Activated CD4-positive, alpha-beta memory T cell treated with anti-CD3 and anti-CD28 coated beads, Interleukin-2, amount 10 ng/mL, durations not matched to agents 7 days and 5 days (primary cell): ENCODE measurements around the gene DNAJA3. TPM values are rescaled to one million over a fixed set of nuclear protein-coding genes. Genes with fewer than 3 reads are reported as not detected.
"Not testable (repeated sequence)": the region's sequence is repeated elsewhere in the genome, so short reads cannot be mapped to it uniquely, and the experiment has no call there.

Experiments used
- CTCF ChIA-PET: fragments of 350-600 bp; sonication (Branson Sonifier 250); formaldehyde crosslinking; loops from one replicate; lab custom pipeline; 2021; ENCODE audit warnings: antibody characterized with exemption, inconsistent platforms; lab: Charles Lee
- POLR2A ChIA-PET: fragments of 350-600 bp; sonication (Branson Sonifier 250); formaldehyde crosslinking; loops from one replicate; lab custom pipeline; 2021; ENCODE audit warnings: antibody characterized with exemption; lab: Charles Lee
- DNase-seq: peaks from one replicate; pipeline ENCODE4 v3.0.0-alpha.2; 2020
- H3K27ac Mint-ChIP-seq: one replicate; pipeline ENCODE4 v1.8.0; 2021; ENCODE audit warnings: mild to moderate bottlenecking, mixed read lengths
- H3K27me3 Mint-ChIP-seq: one replicate; pipeline ENCODE4 v1.8.0; 2021; ENCODE audit warnings: mixed read lengths
- H3K36me3 Mint-ChIP-seq: one replicate; pipeline ENCODE4 v1.8.0; 2021; ENCODE audit warnings: low read depth, mixed read lengths
- H3K4me1 Mint-ChIP-seq: one replicate; pipeline ENCODE4 v1.8.0; 2021; ENCODE audit warnings: mixed read lengths
- H3K4me3 Mint-ChIP-seq: one replicate; pipeline ENCODE4 v1.8.0; 2021; ENCODE audit warnings: mild to moderate bottlenecking, mixed read lengths
- H3K9me3 Mint-ChIP-seq: one replicate; pipeline ENCODE4 v1.8.0; 2021; ENCODE audit warnings: mixed read lengths
- total RNA-seq, 2 experiments: library from RNA; stranded (reverse); gene quantifications; one replicate each; pipeline ENCODE4 v1.2.3, GENCODE V29; 2021

DNAJA3 gene
- total RNA-seq, 2 experiments from 2014 or later, result 39.5 to 41.1 TPM

- Mint-ChIP-seq H3K36me3 (peaks cover 39% of the 10 kb centered on the region), H3K9me3 (no peaks in the 10 kb centered on the region), H3K4me3 (no peak overlapping the region), H3K27ac (no peak overlapping the region), H3K4me1 (peaks cover 3% of the 10 kb centered on the region), H3K27me3 (no peaks in the 10 kb centered on the region)
- CTCF ChIA-PET, result interaction anchor here (1.8 kb wide), 1 partner anchor 13 kb away, joined by 7 read pairs; no protein-coding TSS in a partner anchor
- no peak for DNase-seq
- POLR2A ChIA-PET, result interaction anchor here (0.6 to 2.1 kb wide), 6 partner anchors 9 to 44 kb away, joined by 3 to 8 read pairs (median 4); partner anchors contain the start of genes CORO7 and VASN
These were observed 35.1 kb upstream of the DNAJA3 start for GRCh38 chr16:4390266-4391260.

- Mint-ChIP-seq H3K4me1 (peaks cover 4% of the 10 kb centered on the region), H3K9me3 (no peaks in the 10 kb centered on the region), H3K4me3 (no peak overlapping the region), H3K27me3 (no peaks in the 10 kb centered on the region), H3K27ac (no peak overlapping the region), H3K36me3 (peaks cover 43% of the 10 kb centered on the region)
- no peak for DNase-seq
- ChIA-PET POLR2A (interaction anchor here (1.1 to 1.8 kb wide), 3 partner anchors 11 to 18 kb away, joined by 4 to 6 read pairs (median 5); no protein-coding TSS in a partner anchor), CTCF (interaction anchor here (0.6 to 1.8 kb wide), 2 partner anchors 11 to 69 kb away, joined by 3 to 7 read pairs; no protein-coding TSS in a partner anchor)
These were observed 33.9 kb upstream of the DNAJA3 start for GRCh38 chr16:4391631-4392381.

GRCh38 chr16:4392382-4393239 is 33.1 kb upstream of the DNAJA3 start:
- Mint-ChIP-seq H3K4me1 (peaks cover 4% of the 10 kb centered on the region), H3K4me3 (no peak overlapping the region), H3K27me3 (no peaks in the 10 kb centered on the region), H3K9me3 (no peaks in the 10 kb centered on the region), H3K36me3 (peaks cover 38% of the 10 kb centered on the region), H3K27ac (no peak overlapping the region)
- CTCF ChIA-PET, result interaction anchor here (1.3 kb wide), 1 partner anchor 10 kb away, joined by 5 read pairs; no protein-coding TSS in a partner anchor
- DNase-seq, result no peak
- POLR2A ChIA-PET, result interaction anchor here (1.1 to 1.8 kb wide), 5 partner anchors 11 to 21 kb away, joined by 4 to 6 read pairs (median 6); no protein-coding TSS in a partner anchor

- no peak overlapping the region for H3K27ac Mint-ChIP-seq
- H3K4me3 Mint-ChIP-seq, result no peak overlapping the region
- peaks cover 4% of the 10 kb centered on the region for H3K4me1 Mint-ChIP-seq
- H3K36me3 Mint-ChIP-seq, result peaks cover 39% of the 10 kb centered on the region
- no peaks in the 10 kb centered on the region for H3K27me3 Mint-ChIP-seq
- DNase-seq, result no peak
- ChIA-PET CTCF (interaction anchor here (1.3 kb wide), 1 partner anchor 9 kb away, joined by 5 read pairs; no protein-coding TSS in a partner anchor), POLR2A (interaction anchor here (1.4 to 1.7 kb wide), 3 partner anchors 12 to 20 kb away, joined by 5 to 6 read pairs (median 6); no protein-coding TSS in a partner anchor)
- no peaks in the 10 kb centered on the region for H3K9me3 Mint-ChIP-seq
These were observed 32.4 kb upstream of the DNAJA3 start for GRCh38 chr16:4393240-4393600.

GRCh38 chr16:4393850-4394249 is 31.8 kb upstream of the DNAJA3 start:
- not testable (repeated sequence) for DNase-seq, H3K9me3 Mint-ChIP-seq, H3K4me3 Mint-ChIP-seq, H3K27me3 Mint-ChIP-seq, H3K27ac Mint-ChIP-seq, H3K4me1 Mint-ChIP-seq
- ChIA-PET CTCF (interaction anchor here (1.3 kb wide), 1 partner anchor 9 kb away, joined by 5 read pairs; no protein-coding TSS in a partner anchor), POLR2A (interaction anchor here (1.4 to 1.7 kb wide), 3 partner anchors 13 to 19 kb away, joined by 5 to 6 read pairs (median 6); no protein-coding TSS in a partner anchor)
- H3K36me3 Mint-ChIP-seq, result peaks cover 40% of the 10 kb centered on the region

GRCh38 chr16:4395055-4395726 is 30.5 kb upstream of the DNAJA3 start:
- H3K4me3 Mint-ChIP-seq, result no peak overlapping the region
- CTCF ChIA-PET, result interaction anchor here (0.8 to 1.0 kb wide), 2 partner anchors 9 to 106 kb away, joined by 3 read pairs; no protein-coding TSS in a partner anchor
- H3K27me3 Mint-ChIP-seq, result no peaks in the 10 kb centered on the region
- no peak for DNase-seq
- POLR2A ChIA-PET, result interaction anchor here (0.6 to 2.1 kb wide), 4 partner anchors 15 to 21 kb away, joined by 3 to 5 read pairs (median 4); partner anchors contain the start of gene CORO7
- H3K9me3 Mint-ChIP-seq, result no peaks in the 10 kb centered on the region
- H3K36me3 Mint-ChIP-seq, result peaks cover 48% of the 10 kb centered on the region
- H3K4me1 Mint-ChIP-seq, result peaks cover 7% of the 10 kb centered on the region
- H3K27ac Mint-ChIP-seq, result no peak overlapping the region

- peaks cover 9% of the 10 kb centered on the region for H3K4me1 Mint-ChIP-seq
- DNase-seq, result no peak
- no peaks in the 10 kb centered on the region for H3K27me3 Mint-ChIP-seq
- CTCF ChIA-PET, result interaction anchor here (1.4 kb wide), 1 partner anchor 11 kb away, joined by 9 read pairs; no protein-coding TSS in a partner anchor
- peaks cover 58% of the 10 kb centered on the region for H3K36me3 Mint-ChIP-seq
- no peaks in the 10 kb centered on the region for H3K9me3 Mint-ChIP-seq
- POLR2A ChIA-PET, result interaction anchor here (1.4 kb wide), 1 partner anchor 8 kb away, joined by 3 read pairs; no protein-coding TSS in a partner anchor
- H3K4me3 Mint-ChIP-seq, result no peak overlapping the region
- H3K27ac Mint-ChIP-seq, result no peak overlapping the region
These were observed 26.5 kb upstream of the DNAJA3 start for GRCh38 chr16:4399001-4399730.

GRCh38 chr16:4401094-4401501 is 24.6 kb upstream of the DNAJA3 start:
- Mint-ChIP-seq H3K36me3 (peaks cover 54% of the 10 kb centered on the region), H3K4me3 (no peak overlapping the region), H3K4me1 (peaks cover 13% of the 10 kb centered on the region), H3K9me3 (no peaks in the 10 kb centered on the region), H3K27ac (no peak overlapping the region), H3K27me3 (no peaks in the 10 kb centered on the region)
- ChIA-PET CTCF (interaction anchor here (2.7 to 3.1 kb wide), 2 partner anchors 50 to 57 kb away, joined by 8 to 15 read pairs; partner anchors contain the start of gene PAM16), POLR2A (interaction anchor here (0.6 kb wide), 1 partner anchor 9 kb away, joined by 3 read pairs; no protein-coding TSS in a partner anchor)
- no peak for DNase-seq

GRCh38 chr16:4401510-4401909 is 24.2 kb upstream of the DNAJA3 start:
- no peak overlapping the region for H3K4me3 Mint-ChIP-seq
- H3K27me3 Mint-ChIP-seq, result no peaks in the 10 kb centered on the region
- ChIA-PET POLR2A (interaction anchor here (3.4 to 5.0 kb wide), 2 partner anchors 12 to 15 kb away, joined by 20 to 30 read pairs; partner anchors contain the start of gene CORO7), CTCF (interaction anchor here (1.4 to 4.7 kb wide), 5 partner anchors 12 to 57 kb away, joined by 3 to 52 read pairs (median 8); partner anchors contain the start of genes PAM16 and VASN)
- no peaks in the 10 kb centered on the region for H3K9me3 Mint-ChIP-seq
- H3K27ac Mint-ChIP-seq, result no peak overlapping the region
- H3K4me1 Mint-ChIP-seq, result peaks cover 12% of the 10 kb centered on the region
- H3K36me3 Mint-ChIP-seq, result peaks cover 53% of the 10 kb centered on the region
- no peak for DNase-seq

GRCh38 chr16:4402439-4403132 is 23.1 kb upstream of the DNAJA3 start:
- Mint-ChIP-seq H3K36me3 (peaks cover 62% of the 10 kb centered on the region), H3K27ac (no peak overlapping the region), H3K4me1 (peaks cover 12% of the 10 kb centered on the region), H3K9me3 (no peaks in the 10 kb centered on the region), H3K27me3 (no peaks in the 10 kb centered on the region), H3K4me3 (no peak overlapping the region)
- ChIA-PET CTCF (interaction anchor here (0.8 to 4.7 kb wide), 17 partner anchors 9 to 117 kb away, joined by 3 to 52 read pairs (median 4); partner anchors contain the start of genes PAM16 and VASN), POLR2A (interaction anchor here (1.0 to 5.0 kb wide), 7 partner anchors 11 to 130 kb away, joined by 3 to 30 read pairs (median 5); partner anchors contain the start of genes CORO7 and TFAP4)
- DNase-seq, result peak; percentile 63
